BJ (cell line): ENCODE data around the gene PTPRG. TPM values are rescaled to one million over a fixed set of nuclear protein-coding genes. Genes with fewer than 3 reads are reported as not detected.

Source experiments
- CTCF ChIA-PET: fragments of 350-600 bp; formaldehyde crosslinking; extraction: SDS; loops from one replicate; lab custom pipeline; 2021; ENCODE audit warnings: antibody characterized with exemption, inconsistent platforms; lab: Yijun Ruan, JAX
- POLR2A ChIA-PET: fragments of 300-600 bp; sonication (Branson Sonifier 250); formaldehyde crosslinking; extraction: SDS; loops from one replicate; lab custom pipeline; 2021; ENCODE audit warnings: antibody characterized with exemption; lab: Charles Lee
- DNase-seq: peaks from one replicate; pipeline ENCODE4 v3.0.0-alpha.2; 2011; ENCODE audit warnings: low read depth
- H3K27me3 ChIP-seq: 2 replicates; pipeline ENCODE4 v1.6.0; 2011; ENCODE audit warnings: low read length; ENCODE audit not compliant: control insufficient read depth, insufficient read depth
- H3K36me3 ChIP-seq: 2 replicates; pipeline ENCODE4 v1.5.1; 2011; ENCODE audit warnings: low read length; ENCODE audit not compliant: control insufficient read depth, insufficient read depth
- H3K4me3 ChIP-seq: 2 replicates; pipeline ENCODE4 v1.5.1; 2011; ENCODE audit warnings: low read depth, mild to moderate bottlenecking, control low read depth, low read length
- polyA plus RNA-seq: library from polyadenylated mRNA; depleted of rRNA; stranded (reverse); fragments of >200 nt; gene quantifications from 2 replicates; pipeline ENCODE4 v1.2.3, GENCODE V29; 2011
- TF ChIP-seq, protein P1 (sequence below): IDR thresholded peaks from 2 replicates; pipeline ENCODE4 v1.5.1; 2011; ENCODE audit warnings: low read depth, mild to moderate bottlenecking, control low read depth, inconsistent platforms, low read length, moderate library complexity; ENCODE audit not compliant: insufficient read depth

The PTPRG gene
- polyA plus RNA-seq, 1 experiment, result 20.8 TPM

DNA sequence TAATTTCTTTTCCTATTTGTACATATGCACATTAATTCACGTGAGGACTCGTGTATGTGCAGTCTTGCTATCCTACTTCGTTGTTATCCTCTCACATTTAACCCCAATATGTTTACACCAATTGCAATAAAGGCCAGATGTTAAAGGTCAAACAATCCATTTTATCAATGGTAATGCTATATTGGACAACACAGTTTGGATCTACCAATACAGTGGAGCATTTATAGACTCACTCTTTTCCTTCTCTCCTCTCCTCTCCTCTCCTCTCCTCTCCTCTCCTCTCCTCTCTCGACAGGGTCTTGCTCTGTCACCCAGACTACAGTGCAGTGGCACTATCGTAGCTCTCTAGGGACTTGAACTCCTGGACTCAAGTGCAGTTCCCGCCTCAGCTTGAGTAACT lies 324.0 kb downstream of the PTPRG start:
- ChIA-PET POLR2A (no interaction called here), CTCF (interaction anchor here (0.6 kb wide), 1 partner anchor 10 kb away, joined by 3 read pairs; no protein-coding TSS in a partner anchor)
- TF ChIP-seq, protein P1, sequence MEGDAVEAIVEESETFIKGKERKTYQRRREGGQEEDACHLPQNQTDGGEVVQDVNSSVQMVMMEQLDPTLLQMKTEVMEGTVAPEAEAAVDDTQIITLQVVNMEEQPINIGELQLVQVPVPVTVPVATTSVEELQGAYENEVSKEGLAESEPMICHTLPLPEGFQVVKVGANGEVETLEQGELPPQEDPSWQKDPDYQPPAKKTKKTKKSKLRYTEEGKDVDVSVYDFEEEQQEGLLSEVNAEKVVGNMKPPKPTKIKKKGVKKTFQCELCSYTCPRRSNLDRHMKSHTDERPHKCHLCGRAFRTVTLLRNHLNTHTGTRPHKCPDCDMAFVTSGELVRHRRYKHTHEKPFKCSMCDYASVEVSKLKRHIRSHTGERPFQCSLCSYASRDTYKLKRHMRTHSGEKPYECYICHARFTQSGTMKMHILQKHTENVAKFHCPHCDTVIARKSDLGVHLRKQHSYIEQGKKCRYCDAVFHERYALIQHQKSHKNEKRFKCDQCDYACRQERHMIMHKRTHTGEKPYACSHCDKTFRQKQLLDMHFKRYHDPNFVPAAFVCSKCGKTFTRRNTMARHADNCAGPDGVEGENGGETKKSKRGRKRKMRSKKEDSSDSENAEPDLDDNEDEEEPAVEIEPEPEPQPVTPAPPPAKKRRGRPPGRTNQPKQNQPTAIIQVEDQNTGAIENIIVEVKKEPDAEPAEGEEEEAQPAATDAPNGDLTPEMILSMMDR, result no peak
- Histone ChIP-seq H3K27me3 (no peaks in the 10 kb centered on the region), H3K36me3 (no peaks in the 10 kb centered on the region), H3K4me3 (no peak overlapping the region)
- DNase-seq, result no peak

DNA sequence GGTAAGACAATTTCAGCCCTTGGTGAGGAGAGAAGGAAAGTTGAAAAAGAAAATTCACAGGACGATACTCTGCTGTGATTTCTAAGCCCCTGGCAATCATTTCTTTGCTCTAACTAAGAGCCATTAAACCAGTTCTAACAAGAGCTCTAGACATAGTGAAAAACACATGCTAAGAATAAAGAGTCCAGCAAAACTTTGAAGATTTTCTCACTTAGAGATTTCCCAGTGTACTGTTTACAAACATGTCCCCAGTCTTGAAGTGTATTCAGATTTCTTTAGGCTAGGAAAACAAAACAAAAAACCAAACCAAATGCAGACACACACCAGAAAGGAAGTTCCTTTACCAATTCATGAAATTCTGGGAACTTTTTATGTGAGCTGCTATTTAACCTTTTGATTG lies 325.8 kb downstream of the PTPRG start:
- ChIA-PET CTCF (no interaction called here), POLR2A (no interaction called here)
- no peak for DNase-seq
- Histone ChIP-seq H3K4me3 (no peak overlapping the region), H3K27me3 (no peaks in the 10 kb centered on the region), H3K36me3 (no peaks in the 10 kb centered on the region)
- TF ChIP-seq, protein P1, result no peak

DNA sequence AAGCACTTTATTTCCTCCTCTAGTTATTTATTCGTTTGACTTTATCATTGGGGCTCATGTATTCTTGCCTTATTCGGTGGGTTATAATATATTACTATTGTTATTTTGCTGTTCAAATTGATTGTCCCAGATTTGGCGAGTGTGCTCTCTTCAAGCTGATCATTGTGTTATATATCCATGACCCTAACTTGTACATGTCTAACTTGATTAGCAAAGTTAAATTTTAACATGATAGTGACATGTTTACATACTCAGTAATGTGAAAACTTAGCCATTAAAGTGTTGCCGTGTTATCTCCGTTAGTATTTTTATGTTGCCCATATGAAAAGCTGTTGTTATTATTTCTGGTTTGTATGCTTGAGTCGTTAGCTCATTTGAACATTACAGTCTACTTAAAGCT lies 327.9 kb downstream of the PTPRG start:
- CTCF ChIA-PET, result interaction anchor here (1.3 to 1.6 kb wide), 2 partner anchors 14 to 300 kb away, joined by 3 to 4 read pairs; no protein-coding TSS in a partner anchor
- TF ChIP-seq, protein P1, result no peak
- no peak for DNase-seq
- POLR2A ChIA-PET, result interaction anchor here (0.6 kb wide), 1 partner anchor 9 kb away, joined by 3 read pairs; no protein-coding TSS in a partner anchor
- H3K36me3 ChIP-seq, result no peaks in the 10 kb centered on the region
- H3K27me3 ChIP-seq, result 0 out of 2 replicates have a peak, but pooled peaks cover 1% of the 10 kb centered on the region
- H3K4me3 ChIP-seq, result no peak overlapping the region

DNA sequence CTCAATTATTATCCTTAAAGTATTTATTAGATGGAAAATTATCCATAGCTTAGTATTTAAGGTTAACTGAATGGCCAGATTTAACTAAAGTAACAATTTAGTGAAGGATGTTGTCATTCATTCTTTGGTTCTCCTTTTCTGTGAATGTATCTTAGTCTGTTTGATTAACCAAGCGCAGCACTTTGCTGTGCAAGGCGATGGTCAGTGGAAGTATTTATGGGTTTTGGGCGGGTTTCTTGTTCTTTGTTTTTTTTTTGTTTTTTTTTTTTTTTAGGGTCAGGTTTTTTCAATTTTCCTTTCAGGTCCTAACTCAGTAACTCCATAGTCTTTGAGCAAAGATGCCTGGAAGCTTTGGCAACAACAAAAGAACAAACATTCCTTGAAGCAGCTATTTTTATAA lies 328.8 kb downstream of the PTPRG start:
- TF ChIP-seq, protein P1, result no peak
- H3K36me3 ChIP-seq, result no peaks in the 10 kb centered on the region
- no peak for DNase-seq
- H3K4me3 ChIP-seq, result no peak overlapping the region
- H3K27me3 ChIP-seq, result 0 out of 2 replicates have a peak, but pooled peaks cover 1% of the 10 kb centered on the region
- POLR2A ChIA-PET, result no interaction called here
- CTCF ChIA-PET, result interaction anchor here (0.9 to 1.6 kb wide), 3 partner anchors 15 to 299 kb away, joined by 3 to 4 read pairs (median 3); no protein-coding TSS in a partner anchor

DNA sequence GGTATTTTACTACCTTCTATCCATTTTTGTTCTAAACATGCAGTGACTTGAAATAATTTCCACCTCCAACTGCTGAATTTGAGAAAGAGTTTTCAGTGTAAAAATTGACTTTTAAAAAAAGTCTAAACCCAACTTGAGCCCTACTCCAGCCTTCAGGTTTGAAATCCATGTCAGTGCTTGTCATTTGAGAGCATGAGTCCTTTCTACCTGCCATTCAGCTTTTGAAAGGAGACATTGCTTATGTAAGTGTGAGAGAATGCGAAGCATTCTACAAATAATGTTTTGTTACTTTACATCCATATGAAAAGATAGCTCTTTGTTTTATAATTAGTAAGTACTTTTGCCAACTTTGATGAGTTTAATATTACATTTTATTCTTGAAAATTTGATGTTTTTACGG lies 329.2 kb downstream of the PTPRG start:
- POLR2A ChIA-PET, result no interaction called here

More for the DNA sequence above, 329.2 kb downstream of the PTPRG start:
- Histone ChIP-seq H3K4me3 (no peak overlapping the region), H3K27me3 (0 out of 2 replicates have a peak, but pooled peaks cover 1% of the 10 kb centered on the region), H3K36me3 (no peaks in the 10 kb centered on the region)
- no peak for DNase-seq
- TF ChIP-seq, protein P1, result no peak
- CTCF ChIA-PET, result interaction anchor here (0.9 to 1.6 kb wide), 3 partner anchors 15 to 39 kb away, joined by 3 to 4 read pairs (median 3); no protein-coding TSS in a partner anchor
